ENCODE data around the gene STARD8.
A peak's percentile ranks its signal among the peaks of the same experiment; 100 is the strongest.

The STARD8 gene

GRCh38 chrX:68708503-68709290 lies 61.2 kb downstream of the STARD8 start:
- no peak overlapping the region for H3K4me3 ChIP-seq (ENCODE audit: low read length)
- no peak for TF ChIP-seq CTCF (IDR thresholded peaks at IDR 0.05; ENCODE audit: insufficient read depth, low read depth, low read length, missing control alignments)
- DNase-seq (ENCODE audit: low read depth) = no peak

GRCh38 chrX:68710870-68711576 lies 63.6 kb downstream of the STARD8 start:
- peak; percentile 59 for DNase-seq (ENCODE audit: low read depth)
- H3K4me3 ChIP-seq (ENCODE audit: low read length) = no peak overlapping the region
- TF ChIP-seq CTCF (IDR thresholded peaks at IDR 0.05; ENCODE audit: insufficient read depth, low read depth, low read length, missing control alignments) = peak; percentile 63

- TF ChIP-seq CTCF (IDR thresholded peaks at IDR 0.05; ENCODE audit: insufficient read depth, low read depth, low read length, missing control alignments) = no peak
- H3K4me3 ChIP-seq (ENCODE audit: low read length) = no peak overlapping the region
- no peak for DNase-seq (ENCODE audit: low read depth)
Observed at GRCh38 chrX:68711845-68712244, 64.4 kb downstream of the STARD8 start.

- TF ChIP-seq CTCF (IDR thresholded peaks at IDR 0.05; ENCODE audit: insufficient read depth, low read depth, low read length, missing control alignments) = no peak
- H3K4me3 ChIP-seq (ENCODE audit: low read length) = no peak overlapping the region
- no peak for DNase-seq (ENCODE audit: low read depth)
Observed at GRCh38 chrX:68714856-68715255, 67.4 kb downstream of the STARD8 start.

- no peak overlapping the region for H3K4me3 ChIP-seq (ENCODE audit: low read length)
- DNase-seq (ENCODE audit: low read depth) = no peak
- no peak for TF ChIP-seq CTCF (IDR thresholded peaks at IDR 0.05; ENCODE audit: insufficient read depth, low read depth, low read length, missing control alignments)
Observed at GRCh38 chrX:68717196-68717595, 69.7 kb downstream of the STARD8 start.

GRCh38 chrX:68717663-68718442 lies 70.4 kb downstream of the STARD8 start:
- H3K4me3 ChIP-seq (ENCODE audit: low read length) = no peak overlapping the region
- TF ChIP-seq CTCF (IDR thresholded peaks at IDR 0.05; ENCODE audit: insufficient read depth, low read depth, low read length, missing control alignments) = no peak
- DNase-seq (ENCODE audit: low read depth) = no peak
